Trophoblast cell (in vitro differentiated cells and primary cell): ENCODE data around the gene EPS8L3.
"Not testable (repeated sequence)": the region's sequence is repeated elsewhere in the genome, so short reads cannot be mapped to it uniquely, and the experiment has no call there.

Experiments
- DNase-seq, 2 donors: peaks; one replicate each; pipeline ENCODE4 v3.0.0-alpha.2; 2016
- H2AFZ ChIP-seq: 2 replicates; pipeline ENCODE4 v1.6.1; 2013; ENCODE audit warnings: low read length, moderate library complexity, mild to moderate bottlenecking; ENCODE audit not compliant: insufficient read depth, poor library complexity
- H2AK5ac ChIP-seq: 2 replicates; pipeline ENCODE4 v1.6.1; 2013; ENCODE audit warnings: mild to moderate bottlenecking, low read length
- H2BK120ac ChIP-seq: 2 replicates; pipeline ENCODE4 v1.6.1; 2013; ENCODE audit warnings: low read length, mild to moderate bottlenecking, moderate library complexity; ENCODE audit not compliant: insufficient read depth, poor library complexity
- H2BK12ac ChIP-seq: 2 replicates; pipeline ENCODE4 v1.6.1; 2013; ENCODE audit warnings: mild to moderate bottlenecking, low read length, moderate library complexity
- H2BK5ac ChIP-seq: 2 replicates; pipeline ENCODE4 v1.6.1; 2013; ENCODE audit warnings: low read length, low read depth, moderate library complexity, mild to moderate bottlenecking; ENCODE audit not compliant: poor library complexity
- H3K14ac ChIP-seq: 2 replicates; pipeline ENCODE4 v1.6.1; 2013; ENCODE audit warnings: mild to moderate bottlenecking, low read length
- H3K18ac ChIP-seq: 2 replicates; pipeline ENCODE4 v1.6.1; 2013; ENCODE audit warnings: mild to moderate bottlenecking, low read length
- H3K23ac ChIP-seq: 2 replicates; pipeline ENCODE4 v1.6.1; 2013; ENCODE audit warnings: low read length
- H3K27ac ChIP-seq: 2 replicates; pipeline ENCODE4 v1.5.1; 2013; ENCODE audit warnings: low read depth, mild to moderate bottlenecking, inconsistent platforms, low read length, moderate library complexity
- H3K27me3 ChIP-seq: 2 replicates; pipeline ENCODE4 v1.6.1; 2013; ENCODE audit warnings: inconsistent platforms, mild to moderate bottlenecking, low read length, moderate library complexity; ENCODE audit not compliant: insufficient read depth
- H3K36me3 ChIP-seq, 2 experiments: 1 replicate in 1 of 2; 2 replicates in 1 of 2; pipeline ENCODE4 v1.6.1; 2013; ENCODE audit warnings: low read length in 2 of 2, mild to moderate bottlenecking in 2 of 2, moderate library complexity in 1 of 2; ENCODE audit not compliant: insufficient read depth in 2 of 2, control insufficient read depth in 1 of 2
- H3K4ac ChIP-seq: 2 replicates; pipeline ENCODE4 v1.6.1; 2013; ENCODE audit warnings: low read depth, mild to moderate bottlenecking, low read length, moderate library complexity
- H3K4me1 ChIP-seq, 2 experiments: 1 replicate in 1 of 2; 2 replicates in 1 of 2; pipeline ENCODE4 v1.6.1; 2013; ENCODE audit warnings: low read length in 2 of 2, mild to moderate bottlenecking in 2 of 2, moderate library complexity in 1 of 2; ENCODE audit not compliant: insufficient read depth in 2 of 2, control insufficient read depth in 1 of 2
- H3K4me2 ChIP-seq: 2 replicates; pipeline ENCODE4 v1.6.1; 2013; ENCODE audit warnings: inconsistent platforms, mild to moderate bottlenecking, low read length, moderate library complexity
- H3K4me3 ChIP-seq: 2 replicates; pipeline ENCODE4 v1.5.1; 2013; ENCODE audit warnings: mild to moderate bottlenecking, low read depth, low read length, inconsistent platforms
- H3K79me1 ChIP-seq: one replicate; pipeline ENCODE4 v1.6.1; 2013; ENCODE audit warnings: low read length
- H3K79me2 ChIP-seq: 2 replicates; pipeline ENCODE4 v1.6.1; 2013; ENCODE audit warnings: low read length, mild to moderate bottlenecking; ENCODE audit not compliant: control insufficient read depth, insufficient read depth, poor library complexity
- H3K9ac ChIP-seq: 2 replicates; pipeline ENCODE4 v1.6.1; 2013; ENCODE audit warnings: mild to moderate bottlenecking, low read length
- H3K9me3 ChIP-seq: 2 replicates; pipeline ENCODE4 v1.6.1; 2013; ENCODE audit warnings: low read depth, mild to moderate bottlenecking, control low read depth, inconsistent platforms, low read length; ENCODE audit not compliant: insufficient read depth
- H4K12ac ChIP-seq: 2 replicates; pipeline ENCODE4 v1.6.1; 2013; ENCODE audit warnings: low read depth, mild to moderate bottlenecking, low read length, moderate library complexity
- H4K8ac ChIP-seq: 2 replicates; pipeline ENCODE4 v1.6.1; 2013; ENCODE audit warnings: low read depth, mild to moderate bottlenecking, low read length, moderate library complexity
- H4K91ac ChIP-seq: one replicate; pipeline ENCODE4 v1.6.1; 2013; ENCODE audit warnings: low read depth, mild to moderate bottlenecking, low read length, moderate library complexity
- WGBS: extraction: QIAGEN DNeasy Blood & Tissue Kit; methylation state at CpG from one replicate; pipeline ENCODE4 v1.1.7; 2013; ENCODE audit warnings: missing lambda C conversion rate; ENCODE audit not compliant: insufficient read length, insufficient coverage; ENCODE audit errors: extremely low coverage; 5-methylcytosine and 5-hydroxymethylcytosine counted together

The EPS8L3 gene

DNA sequence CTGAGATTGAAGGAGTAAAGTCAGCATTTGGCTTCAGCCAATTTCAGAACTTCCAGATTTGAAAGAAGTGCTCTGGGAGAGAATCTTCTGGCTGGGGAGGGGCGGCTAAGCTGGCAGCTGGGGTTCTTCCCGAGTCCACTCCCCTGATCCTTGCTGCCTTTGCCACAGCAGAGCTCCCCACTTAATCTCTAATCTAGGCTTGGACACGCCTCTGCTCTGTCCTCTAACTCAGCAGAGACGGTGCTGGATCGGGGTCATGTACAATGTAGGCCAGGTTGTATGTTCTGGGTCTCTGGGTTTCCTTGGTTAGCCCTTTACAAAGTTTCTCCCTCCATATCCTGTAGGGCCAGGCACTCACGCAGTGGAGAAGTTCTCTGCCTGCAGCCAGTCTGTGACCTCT is 12.8 kb downstream of the EPS8L3 start:
- Histone ChIP-seq H2BK120ac (no peak overlapping the region), H2AK5ac (no peak overlapping the region), H2BK5ac (no peak overlapping the region), H3K4me3 (no peak overlapping the region), H3K4me1 (no peaks in the 10 kb centered on the region), H3K27ac (no peak overlapping the region), H3K14ac (no peak overlapping the region), H3K9me3 (no peaks in the 10 kb centered on the region), H3K4me2 (no peak overlapping the region), H2AFZ (no peak overlapping the region), H3K4ac (no peak overlapping the region), H3K23ac (no peak overlapping the region), H3K36me3 (no peaks in the 10 kb centered on the region), H3K79me1 (no peaks in the 10 kb centered on the region), H3K9ac (no peak overlapping the region), H3K27me3 (no peaks in the 10 kb centered on the region), H4K12ac (no peak overlapping the region), H2BK12ac (no peak overlapping the region), H3K79me2 (no peaks in the 10 kb centered on the region), H4K8ac (no peak overlapping the region), H4K91ac (no peak overlapping the region), H3K18ac (no peak overlapping the region)
- WGBS = no CpG with 5 or more reads among the region's 6 CpGs
- DNase-seq = no peak

DNA sequence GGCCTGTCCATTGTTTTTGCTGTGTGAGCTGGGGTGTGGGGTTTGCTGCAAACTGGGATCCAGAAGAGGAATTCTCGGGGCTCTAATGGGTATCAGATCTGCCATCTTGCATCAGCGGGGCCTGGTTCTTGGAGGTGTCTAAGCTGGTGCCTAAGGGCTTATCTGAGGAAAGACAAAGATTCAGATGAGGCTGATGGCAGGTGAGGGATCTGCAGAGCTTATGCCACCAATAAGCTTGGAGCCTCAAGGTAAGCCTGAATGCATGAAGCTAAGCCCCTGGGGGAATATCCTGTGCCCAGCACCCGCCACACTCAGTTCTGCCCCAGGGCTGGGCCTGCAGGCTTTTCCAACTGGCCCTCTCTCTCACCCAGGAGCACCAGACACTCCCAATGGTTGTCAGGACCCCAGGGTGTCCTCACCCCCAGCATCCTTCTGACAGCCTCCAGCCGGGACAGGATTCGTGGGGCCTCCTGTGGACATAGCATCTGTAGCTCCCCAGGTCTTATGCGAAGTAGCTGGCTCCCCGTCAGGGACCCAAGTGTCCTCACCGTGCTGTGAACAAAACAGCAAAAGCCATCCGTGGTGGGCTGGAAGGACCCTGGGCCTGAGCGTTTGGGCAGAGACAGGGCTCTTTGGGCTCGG is 13.4 kb downstream of the EPS8L3 start:
- Histone ChIP-seq H2BK12ac (no peak overlapping the region), H2AK5ac (no peak overlapping the region), H3K4me1 (no peaks in the 10 kb centered on the region), H4K8ac (no peak overlapping the region), H3K4me3 (no peak overlapping the region), H2BK120ac (no peak overlapping the region), H3K18ac (no peak overlapping the region), H3K79me2 (no peaks in the 10 kb centered on the region), H3K14ac (no peak overlapping the region), H3K9ac (no peak overlapping the region), H3K36me3 (no peaks in the 10 kb centered on the region), H2AFZ (no peak overlapping the region), H4K91ac (no peak overlapping the region), H3K9me3 (no peaks in the 10 kb centered on the region), H3K79me1 (no peaks in the 10 kb centered on the region), H2BK5ac (no peak overlapping the region), H4K12ac (no peak overlapping the region), H3K4ac (no peak overlapping the region), H3K23ac (no peak overlapping the region), H3K27ac (no peak overlapping the region), H3K4me2 (no peak overlapping the region), H3K27me3 (no peaks in the 10 kb centered on the region)
- no CpG with 5 or more reads among the region's 11 CpGs for WGBS
- DNase-seq = no peak

DNA sequence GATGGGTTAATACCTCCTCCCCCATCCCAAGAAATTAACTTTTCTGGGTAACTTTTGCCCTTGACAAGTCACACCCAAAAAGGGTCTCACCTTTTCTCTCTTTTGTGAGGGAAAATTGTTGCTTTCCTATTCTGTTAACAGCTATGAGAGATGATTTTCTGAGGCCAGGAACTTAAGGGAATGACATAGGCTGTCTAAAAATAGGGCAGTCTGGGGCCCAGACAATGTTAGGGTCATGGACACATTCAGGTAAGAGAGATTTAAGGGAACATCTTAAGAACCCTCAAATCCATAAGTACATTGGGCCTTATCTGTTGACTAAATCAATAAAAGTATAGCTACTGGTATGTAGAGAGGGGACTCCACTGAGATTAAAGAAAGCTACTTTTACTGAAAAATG is 14.5 kb downstream of the EPS8L3 start:
- Histone ChIP-seq H3K14ac (no peak overlapping the region), H3K4me3 (no peak overlapping the region), H3K9me3 (no peaks in the 10 kb centered on the region), H3K4me2 (no peak overlapping the region), H3K27me3 (no peaks in the 10 kb centered on the region), H2BK120ac (no peak overlapping the region), H3K9ac (no peak overlapping the region), H2BK5ac (no peak overlapping the region), H4K8ac (no peak overlapping the region), H3K4ac (no peak overlapping the region), H3K79me2 (no peaks in the 10 kb centered on the region), H3K36me3 (no peaks in the 10 kb centered on the region), H3K4me1 (no peaks in the 10 kb centered on the region), H2AK5ac (no peak overlapping the region), H3K23ac (no peak overlapping the region), H4K12ac (no peak overlapping the region), H2AFZ (no peak overlapping the region), H3K18ac (no peak overlapping the region), H3K27ac (no peak overlapping the region), H3K79me1 (no peaks in the 10 kb centered on the region), H2BK12ac (no peak overlapping the region), H4K91ac (no peak overlapping the region)
- DNase-seq = no peak

DNA sequence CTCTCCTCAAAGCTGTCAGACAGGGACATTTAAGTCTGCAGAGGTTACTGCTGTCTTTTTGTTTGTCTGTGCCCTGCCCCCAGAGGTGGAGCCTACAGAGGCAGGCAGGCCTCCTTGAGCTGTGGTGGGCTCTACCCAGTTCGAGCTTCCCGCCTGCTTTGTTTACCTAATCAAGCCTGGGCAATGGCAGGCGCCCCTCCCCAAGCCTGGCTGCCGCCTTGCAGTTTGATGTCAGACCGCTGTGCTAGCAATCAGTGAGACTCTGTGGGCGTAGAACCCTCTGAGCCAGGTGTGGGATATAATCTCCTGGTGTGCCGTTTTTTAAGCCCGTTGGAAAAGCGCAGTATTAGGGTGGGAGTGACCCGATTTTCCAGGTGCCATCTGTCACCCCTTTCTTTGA is 15.4 kb downstream of the EPS8L3 start:
- H3K27ac ChIP-seq, H4K8ac ChIP-seq, H3K9ac ChIP-seq, H3K14ac ChIP-seq, H3K4ac ChIP-seq, H3K23ac ChIP-seq, H2BK12ac ChIP-seq, H3K18ac ChIP-seq, H3K4me2 ChIP-seq, H4K91ac ChIP-seq, H3K79me1 ChIP-seq, H3K79me2 ChIP-seq, H3K36me3 ChIP-seq, H3K9me3 ChIP-seq, H3K4me1 ChIP-seq, H2BK120ac ChIP-seq, H2BK5ac ChIP-seq, H3K27me3 ChIP-seq, H2AFZ ChIP-seq, H4K12ac ChIP-seq, DNase-seq, H2AK5ac ChIP-seq, H3K4me3 ChIP-seq: not testable (repeated sequence)
- WGBS = no CpG with 5 or more reads among the region's 10 CpGs
